Suprapubic skin (tissue), 4 donors: ENCODE results near the gene FRMD4A. TPM values are rescaled to one million over a fixed set of nuclear protein-coding genes. Genes with fewer than 3 reads are reported as not detected.
"Not testable (repeated sequence)": the region's sequence is repeated elsewhere in the genome, so short reads cannot be mapped to it uniquely, and the experiment has no call there.

Experiments used
- DNase-seq, 2 donors: peaks; one replicate each; pipeline ENCODE4 v3.0.0-alpha.2; 2019; ENCODE audit warnings: low spot score in 2 of 2
- H3K27ac ChIP-seq: fragments of 200-600 bp; sonication (generic); one replicate; pipeline ENCODE4 v1.5.1; 2019
- H3K27me3 ChIP-seq: fragments of 200-600 bp; sonication (generic); one replicate; pipeline ENCODE4 v1.5.1; 2019
- H3K36me3 ChIP-seq: fragments of 200-600 bp; sonication (generic); one replicate; pipeline ENCODE4 v1.5.1; 2019
- H3K4me1 ChIP-seq: fragments of 200-600 bp; sonication (generic); one replicate; pipeline ENCODE4 v1.5.1; 2019
- H3K4me3 ChIP-seq: fragments of 200-600 bp; sonication (generic); one replicate; pipeline ENCODE4 v1.5.1; 2019; ENCODE audit warnings: mild to moderate bottlenecking
- H3K9me3 ChIP-seq: fragments of 200-600 bp; sonication (generic); one replicate; pipeline ENCODE4 v1.5.1; 2019
- CTCF ChIP-seq, 2 donors: fragments of 200-600 bp in 1 of 2; fragments of 450-650 bp in 1 of 2; sonication (generic) in 1 of 2; IDR thresholded peaks; one replicate each; pipeline ENCODE4 v1.5.1; 2016 to 2019; ENCODE audit warnings: antibody characterized with exemption in 2 of 2, mild to moderate bottlenecking in 1 of 2, moderate library complexity in 1 of 2
- EP300 ChIP-seq: sonication (generic); formaldehyde crosslinking; IDR thresholded peaks from one replicate; pipeline ENCODE4 v1.6.1; 2017; ENCODE audit warnings: antibody characterized with exemption
- POLR2A ChIP-seq, 2 donors: fragments of 450-650 bp; IDR thresholded peaks; one replicate each; pipeline ENCODE4 v1.6.1; 2017; ENCODE audit warnings: antibody characterized with exemption in 2 of 2, mild to moderate bottlenecking in 2 of 2, moderate library complexity in 2 of 2
- POLR2AphosphoS5 ChIP-seq, 3 donors: sonication (generic); formaldehyde crosslinking; IDR thresholded peaks; one replicate each; pipeline ENCODE4 v1.6.1; 2017; ENCODE audit warnings: antibody characterized with exemption in 3 of 3
- WGBS: methylation state at CpG from one replicate; pipeline ENCODE4 v1.1.5; 2018; 5-methylcytosine and 5-hydroxymethylcytosine counted together
- total RNA-seq, 4 donors: library from RNA; depleted of rRNA; stranded (reverse); fragments of >200 nt; gene quantifications; one replicate each; pipeline ENCODE4 v1.1.0, GENCODE V29; 2016

FRMD4A gene
- total RNA-seq, 4 donors from 2014 or later, result 27.4 to 86.3 (median 58.0) TPM

- Histone ChIP-seq H3K27me3 (no peaks in the 10 kb centered on the region), H3K27ac (no peak overlapping the region), H3K4me1 (no peaks in the 10 kb centered on the region), H3K4me3 (no peak overlapping the region), H3K36me3 (no peaks in the 10 kb centered on the region), H3K9me3 (no peaks in the 10 kb centered on the region)
- no peak for TF ChIP-seq EP300
- no peak for TF ChIP-seq POLR2AphosphoS5 (IDR thresholded peaks at IDR 0.05)
- TF ChIP-seq POLR2A (IDR thresholded peaks at IDR 0.05), result no peak
- no peak for TF ChIP-seq CTCF (IDR thresholded peaks at IDR 0.05)
- no peak for DNase-seq
- WGBS, result 64% methylated on average over 12 of the region's 12 CpGs
Measured at GRCh38 chr10:13865758-13866491, 464.8 kb downstream of the FRMD4A start.

GRCh38 chr10:13865220-13865619 lies 465.5 kb downstream of the FRMD4A start:
- H3K36me3 ChIP-seq, H3K27me3 ChIP-seq, DNase-seq, H3K4me3 ChIP-seq, H3K4me1 ChIP-seq, H3K27ac ChIP-seq, H3K9me3 ChIP-seq: not testable (repeated sequence)
- 99% methylated on average over 4 of the region's 4 CpGs for WGBS

- no peaks in the 10 kb centered on the region for H3K4me1 ChIP-seq
- TF ChIP-seq EP300, result no peak
- no peak for TF ChIP-seq POLR2AphosphoS5 (IDR thresholded peaks at IDR 0.05)
- TF ChIP-seq POLR2A (IDR thresholded peaks at IDR 0.05), result no peak
- no peak for TF ChIP-seq CTCF (IDR thresholded peaks at IDR 0.05)
- no peak for DNase-seq
- H3K9me3 ChIP-seq, result no peaks in the 10 kb centered on the region
- H3K4me3 ChIP-seq, result no peak overlapping the region
- WGBS, result 51% methylated on average over 3 of the region's 3 CpGs
- no peaks in the 10 kb centered on the region for H3K36me3 ChIP-seq
- H3K27ac ChIP-seq, result no peak overlapping the region
- no peaks in the 10 kb centered on the region for H3K27me3 ChIP-seq
Measured at GRCh38 chr10:13862546-13863233, 468.0 kb downstream of the FRMD4A start.

- Histone ChIP-seq H3K4me3 (no peak overlapping the region), H3K4me1 (no peaks in the 10 kb centered on the region), H3K27me3 (no peaks in the 10 kb centered on the region), H3K9me3 (no peaks in the 10 kb centered on the region), H3K27ac (no peak overlapping the region), H3K36me3 (no peaks in the 10 kb centered on the region)
- DNase-seq, result no peak
- TF ChIP-seq POLR2A (IDR thresholded peaks at IDR 0.05) (no peak), EP300 (no peak), CTCF (IDR thresholded peaks at IDR 0.05) (no peak), POLR2AphosphoS5 (IDR thresholded peaks at IDR 0.05) (no peak)
- 95% methylated on average over 14 of the region's 14 CpGs for WGBS
Measured at GRCh38 chr10:13860886-13861285, 469.8 kb downstream of the FRMD4A start.

- H3K27ac ChIP-seq, result no peak overlapping the region
- H3K27me3 ChIP-seq, result no peaks in the 10 kb centered on the region
- no peaks in the 10 kb centered on the region for H3K4me1 ChIP-seq
- no peaks in the 10 kb centered on the region for H3K9me3 ChIP-seq
- no peak overlapping the region for H3K4me3 ChIP-seq
- 70% methylated on average over 8 of the region's 8 CpGs for WGBS
- no peaks in the 10 kb centered on the region for H3K36me3 ChIP-seq
- TF ChIP-seq CTCF (IDR thresholded peaks at IDR 0.05), result no peak
- no peak for TF ChIP-seq POLR2AphosphoS5 (IDR thresholded peaks at IDR 0.05)
- no peak for TF ChIP-seq POLR2A (IDR thresholded peaks at IDR 0.05)
- no peak for TF ChIP-seq EP300
- no peak for DNase-seq
Measured at GRCh38 chr10:13859979-13860654, 470.6 kb downstream of the FRMD4A start.
